Transverse colon (tissue), 4 donors: ENCODE data around the gene VAV2. TPM values are rescaled to one million over a fixed set of nuclear protein-coding genes. Genes with fewer than 3 reads are reported as not detected.
A peak's percentile ranks its signal among the peaks of the same experiment; 100 is the strongest.

Experiments used
- DNase-seq: peaks from one replicate; pipeline ENCODE4 v3.0.0-alpha.2; 2019
- H3K27ac ChIP-seq, 4 donors: fragments of 200-600 bp; sonication (generic); 2 replicates each; pipeline ENCODE4 v1.5.1; 2016 to 2018; ENCODE audit warnings: inconsistent platforms in 4 of 4
- H3K27me3 ChIP-seq: fragments of 200-600 bp; sonication (generic); 2 replicates; pipeline ENCODE4 v1.5.1; 2017; ENCODE audit warnings: inconsistent platforms
- H3K36me3 ChIP-seq, 4 donors: fragments of 200-600 bp; sonication (generic); 2 replicates each; pipeline ENCODE4 v1.5.1; 2017 to 2019; ENCODE audit warnings: inconsistent platforms in 4 of 4
- H3K4me1 ChIP-seq, 4 donors: fragments of 200-600 bp; sonication (generic); 2 replicates each; pipeline ENCODE4 v1.5.1; 2017 to 2020; ENCODE audit warnings: inconsistent platforms in 4 of 4
- H3K4me3 ChIP-seq, 4 donors: fragments of 200-600 bp; sonication (generic); 1 replicate in 1 of 4; 2 replicates in 3 of 4; pipeline versions ENCODE4 v1.5.1 to v1.6.1; 2017 to 2019; ENCODE audit warnings: inconsistent platforms in 4 of 4
- H3K9me3 ChIP-seq, 2 donors: fragments of 200-600 bp; sonication (generic); 2 replicates each; pipeline ENCODE4 v1.5.1; 2017 to 2019; ENCODE audit warnings: inconsistent platforms in 2 of 2
- EP300 ChIP-seq: sonication (generic); formaldehyde crosslinking; IDR thresholded peaks from one replicate; pipeline ENCODE4 v1.6.1; 2017; ENCODE audit warnings: antibody characterized with exemption, low read depth
- POLR2A ChIP-seq: fragments of 450-650 bp; IDR thresholded peaks from one replicate; pipeline ENCODE4 v1.6.1; 2016; ENCODE audit warnings: antibody characterized with exemption, mild to moderate bottlenecking, moderate library complexity
- POLR2AphosphoS5 ChIP-seq, 3 donors: sonication (generic); formaldehyde crosslinking; IDR thresholded peaks; one replicate each; pipeline ENCODE4 v1.6.1; 2016; ENCODE audit warnings: antibody characterized with exemption in 3 of 3
- WGBS, 2 donors: methylation state at CpG; one replicate each; pipeline ENCODE4 v1.1.5; 2018; ENCODE audit warnings: low coverage in 1 of 2; 5-methylcytosine and 5-hydroxymethylcytosine counted together
- in situ Hi-C, 4 donors: fragments of 200-750 bp; cut with MboI; loops; one replicate each; pipeline versions ENCODE4 v1.15.0 to v1.15.1; 2017; ENCODE audit warnings: low sequenced_read_pairs in 3 of 4, low pct_ligation_motif_present in 1 of 4, low pct_unique_long_range_greater_than_20kb in 1 of 4
- intact Hi-C: fragments of 100-400 bp; cut with DNase I; formaldehyde crosslinking; loops from one replicate; pipeline ENCODE4 v1.15.1; 2023; ENCODE audit warnings: low total_unique reads
- total RNA-seq, 4 donors: library from RNA; depleted of rRNA; stranded (reverse); fragments of >200 nt; gene quantifications; one replicate each; pipeline ENCODE4 v1.1.0, GENCODE V29; 2016
- TF ChIP-seq, protein P1 (sequence below), 5 experiments: fragments of 200-600 bp in 3 of 5; fragments of 450-650 bp in 2 of 5; sonication (generic) in 3 of 5; IDR thresholded peaks; 1 replicate in 2 of 5; 2 replicates in 3 of 5; pipeline ENCODE4 v1.5.1; 2016 to 2017; ENCODE audit warnings: antibody characterized with exemption in 5 of 5, inconsistent platforms in 3 of 5, mild to moderate bottlenecking in 2 of 5, moderate library complexity in 1 of 5

Gene VAV2
- total RNA-seq, 4 donors from 2014 or later, result 8.2 to 52.4 (median 24.5) TPM

DNA sequence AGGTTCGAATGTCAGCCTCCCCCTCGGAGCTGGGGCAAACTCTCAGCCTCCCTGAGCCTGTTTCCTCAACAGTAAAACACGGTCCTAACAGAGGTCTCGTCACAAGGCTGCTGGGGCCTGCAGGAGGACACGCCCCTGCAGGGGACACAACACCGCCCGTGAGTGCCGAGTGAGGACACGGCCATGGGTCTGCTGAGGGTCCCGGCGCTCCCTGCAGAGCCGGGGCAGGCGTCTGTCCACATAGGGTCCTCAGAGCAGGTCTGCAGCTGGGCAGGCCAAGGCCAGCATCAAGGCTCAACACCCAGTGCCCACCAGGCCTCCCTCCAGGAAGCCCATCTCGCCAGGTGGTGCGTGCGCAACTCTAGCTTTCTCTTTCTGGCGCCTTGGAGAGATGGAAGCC is 125.2 kb downstream of the VAV2 start:
- peaks cover 0 to 10% (median 7%) of the 10 kb centered on the region in 4 donors for H3K4me1 ChIP-seq
- no peaks in the 10 kb centered on the region for H3K27me3 ChIP-seq
- WGBS, 2 donors, result 96% methylated on average over 16 of the region's 17 CpGs; no CpG with 5 or more reads in 1 of the 2 donors
- no peak overlapping the region for H3K4me3 ChIP-seq
- no peaks in the 10 kb centered on the region for H3K36me3 ChIP-seq
- H3K9me3 ChIP-seq, result no peaks in the 10 kb centered on the region
- no peak overlapping the region for H3K27ac ChIP-seq
- TF ChIP-seq EP300 (no peak), POLR2A (no peak), POLR2AphosphoS5 (IDR thresholded peaks at IDR 0.05) (no peak)
- TF ChIP-seq, protein P1, sequence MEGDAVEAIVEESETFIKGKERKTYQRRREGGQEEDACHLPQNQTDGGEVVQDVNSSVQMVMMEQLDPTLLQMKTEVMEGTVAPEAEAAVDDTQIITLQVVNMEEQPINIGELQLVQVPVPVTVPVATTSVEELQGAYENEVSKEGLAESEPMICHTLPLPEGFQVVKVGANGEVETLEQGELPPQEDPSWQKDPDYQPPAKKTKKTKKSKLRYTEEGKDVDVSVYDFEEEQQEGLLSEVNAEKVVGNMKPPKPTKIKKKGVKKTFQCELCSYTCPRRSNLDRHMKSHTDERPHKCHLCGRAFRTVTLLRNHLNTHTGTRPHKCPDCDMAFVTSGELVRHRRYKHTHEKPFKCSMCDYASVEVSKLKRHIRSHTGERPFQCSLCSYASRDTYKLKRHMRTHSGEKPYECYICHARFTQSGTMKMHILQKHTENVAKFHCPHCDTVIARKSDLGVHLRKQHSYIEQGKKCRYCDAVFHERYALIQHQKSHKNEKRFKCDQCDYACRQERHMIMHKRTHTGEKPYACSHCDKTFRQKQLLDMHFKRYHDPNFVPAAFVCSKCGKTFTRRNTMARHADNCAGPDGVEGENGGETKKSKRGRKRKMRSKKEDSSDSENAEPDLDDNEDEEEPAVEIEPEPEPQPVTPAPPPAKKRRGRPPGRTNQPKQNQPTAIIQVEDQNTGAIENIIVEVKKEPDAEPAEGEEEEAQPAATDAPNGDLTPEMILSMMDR (IDR thresholded peaks at IDR 0.05), result no peak
- intact Hi-C loops, result no loop called here
- in situ Hi-C loops, result no loop called here
- no peak for DNase-seq

- H3K9me3 ChIP-seq, result no peaks in the 10 kb centered on the region
- peaks cover 0 to 10% (median 7%) of the 10 kb centered on the region in 4 donors for H3K4me1 ChIP-seq
- no peaks in the 10 kb centered on the region for H3K27me3 ChIP-seq
- peak overlapping the region; percentile 41 to 73 (median 64) for H3K27ac ChIP-seq
- no peak for DNase-seq
- H3K4me3 ChIP-seq, result no peak overlapping the region
- no peaks in the 10 kb centered on the region for H3K36me3 ChIP-seq
- intact Hi-C loops, result no loop called here
- in situ Hi-C loops, result no loop called here
- 66 to 76% methylated on average over 6 to 16 of the region's 16 CpGs for WGBS, 2 donors
- TF ChIP-seq POLR2AphosphoS5 (IDR thresholded peaks at IDR 0.05), result no peak
- TF ChIP-seq POLR2A, result no peak
- TF ChIP-seq, protein P1 (IDR thresholded peaks at IDR 0.05), result no peak
- no peak for TF ChIP-seq EP300
These were observed 128.1 kb downstream of the VAV2 start for GRCh38 chr9:133864011-133864410.

- intact Hi-C loops, result no loop called here
- H3K27me3 ChIP-seq, result no peaks in the 10 kb centered on the region
- no peak for DNase-seq
- peaks cover 0 to 10% (median 7%) of the 10 kb centered on the region in 4 donors for H3K4me1 ChIP-seq
- H3K9me3 ChIP-seq, result no peaks in the 10 kb centered on the region
- peak overlapping the region; percentile 41 to 73 (median 64) for H3K27ac ChIP-seq
- 91% methylated on average over 19 of the region's 19 CpGs; no CpG with 5 or more reads in 1 of the 2 donors for WGBS, 2 donors
- H3K36me3 ChIP-seq, result no peaks in the 10 kb centered on the region
- TF ChIP-seq POLR2A (no peak), EP300 (no peak), POLR2AphosphoS5 (IDR thresholded peaks at IDR 0.05) (no peak)
- TF ChIP-seq, protein P1 (IDR thresholded peaks at IDR 0.05), result no peak
- in situ Hi-C loops, result no loop called here
- H3K4me3 ChIP-seq, result peak overlapping the region in 1 of 4 donors; percentile 6
These were observed 128.9 kb downstream of the VAV2 start for GRCh38 chr9:133863257-133863592.

GRCh38 chr9:133862585-133863256 is 129.4 kb downstream of the VAV2 start:
- no peaks in the 10 kb centered on the region for H3K36me3 ChIP-seq
- intact Hi-C loops, result no loop called here

More at GRCh38 chr9:133862585-133863256, 129.4 kb downstream of the VAV2 start:
- 77% methylated on average over 28 of the region's 28 CpGs; no CpG with 5 or more reads in 1 of the 2 donors for WGBS, 2 donors
- peak; percentile 29 for DNase-seq
- H3K27me3 ChIP-seq, result no peaks in the 10 kb centered on the region
- peaks cover 0 to 10% (median 7%) of the 10 kb centered on the region in 4 donors for H3K4me1 ChIP-seq
- peak overlapping the region in 1 of 4 donors; percentile 6 for H3K4me3 ChIP-seq
- no peaks in the 10 kb centered on the region for H3K9me3 ChIP-seq
- in situ Hi-C loops, result no loop called here
- no peak for TF ChIP-seq POLR2A
- peak in 1 of 3 donors; percentile 5 for TF ChIP-seq POLR2AphosphoS5 (IDR thresholded peaks at IDR 0.05)
- TF ChIP-seq, protein P1 (IDR thresholded peaks at IDR 0.05), result no peak
- TF ChIP-seq EP300, result no peak
- H3K27ac ChIP-seq, result peak overlapping the region; percentile 41 to 73 (median 64)
